Measurements from ENCODE around the gene TBC1D14.

Gene TBC1D14

DNA sequence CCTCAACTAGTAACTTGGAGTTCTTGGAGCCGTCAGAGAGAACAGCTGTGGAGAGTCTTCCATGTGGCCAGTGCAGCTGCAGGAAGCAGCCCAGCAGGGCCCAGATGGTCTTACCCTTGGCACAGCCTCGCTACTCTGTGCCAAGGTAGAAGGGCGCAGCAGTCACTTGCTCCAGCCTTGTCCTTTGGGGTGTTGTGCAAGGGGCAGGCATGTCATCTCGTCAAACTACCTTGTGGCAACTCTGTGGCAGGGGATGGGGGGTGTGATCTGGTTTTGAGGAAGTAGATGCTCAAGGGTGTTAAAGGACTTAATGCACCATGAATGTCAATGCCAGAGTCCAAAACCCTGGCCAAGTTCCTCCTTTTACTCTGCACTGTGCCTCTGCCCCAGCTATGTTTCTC lies 34.2 kb upstream of the TBC1D14 start:
- H3K27ac ChIP-seq: no peak overlapping the region
- TF ChIP-seq, protein P1, sequence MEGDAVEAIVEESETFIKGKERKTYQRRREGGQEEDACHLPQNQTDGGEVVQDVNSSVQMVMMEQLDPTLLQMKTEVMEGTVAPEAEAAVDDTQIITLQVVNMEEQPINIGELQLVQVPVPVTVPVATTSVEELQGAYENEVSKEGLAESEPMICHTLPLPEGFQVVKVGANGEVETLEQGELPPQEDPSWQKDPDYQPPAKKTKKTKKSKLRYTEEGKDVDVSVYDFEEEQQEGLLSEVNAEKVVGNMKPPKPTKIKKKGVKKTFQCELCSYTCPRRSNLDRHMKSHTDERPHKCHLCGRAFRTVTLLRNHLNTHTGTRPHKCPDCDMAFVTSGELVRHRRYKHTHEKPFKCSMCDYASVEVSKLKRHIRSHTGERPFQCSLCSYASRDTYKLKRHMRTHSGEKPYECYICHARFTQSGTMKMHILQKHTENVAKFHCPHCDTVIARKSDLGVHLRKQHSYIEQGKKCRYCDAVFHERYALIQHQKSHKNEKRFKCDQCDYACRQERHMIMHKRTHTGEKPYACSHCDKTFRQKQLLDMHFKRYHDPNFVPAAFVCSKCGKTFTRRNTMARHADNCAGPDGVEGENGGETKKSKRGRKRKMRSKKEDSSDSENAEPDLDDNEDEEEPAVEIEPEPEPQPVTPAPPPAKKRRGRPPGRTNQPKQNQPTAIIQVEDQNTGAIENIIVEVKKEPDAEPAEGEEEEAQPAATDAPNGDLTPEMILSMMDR (conservative IDR thresholded peaks at IDR 0.05): no peak
- TF ChIP-seq ZFX (IDR thresholded peaks at IDR 0.05): no peak

DNA sequence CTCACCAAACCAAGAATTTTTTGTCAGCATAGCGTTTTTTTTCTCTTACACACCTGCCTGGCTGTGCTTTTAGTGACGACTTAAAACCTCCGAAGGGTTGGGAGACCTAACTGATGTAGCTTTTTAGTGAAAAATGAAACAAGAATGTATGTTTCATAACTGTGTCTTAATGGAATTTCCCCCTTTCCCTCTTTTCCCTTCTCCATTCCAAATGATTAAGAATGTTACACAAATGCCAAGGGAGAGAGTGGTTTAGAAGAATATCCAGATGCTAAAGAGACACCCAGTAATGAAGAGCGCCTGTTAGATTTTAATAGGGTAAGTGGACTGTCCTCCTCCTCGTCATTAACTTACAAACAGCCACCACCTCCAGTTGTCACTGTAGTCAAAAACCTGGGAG lies 33.2 kb upstream of the TBC1D14 start:
- no peak overlapping the region for H3K27ac ChIP-seq

DNA sequence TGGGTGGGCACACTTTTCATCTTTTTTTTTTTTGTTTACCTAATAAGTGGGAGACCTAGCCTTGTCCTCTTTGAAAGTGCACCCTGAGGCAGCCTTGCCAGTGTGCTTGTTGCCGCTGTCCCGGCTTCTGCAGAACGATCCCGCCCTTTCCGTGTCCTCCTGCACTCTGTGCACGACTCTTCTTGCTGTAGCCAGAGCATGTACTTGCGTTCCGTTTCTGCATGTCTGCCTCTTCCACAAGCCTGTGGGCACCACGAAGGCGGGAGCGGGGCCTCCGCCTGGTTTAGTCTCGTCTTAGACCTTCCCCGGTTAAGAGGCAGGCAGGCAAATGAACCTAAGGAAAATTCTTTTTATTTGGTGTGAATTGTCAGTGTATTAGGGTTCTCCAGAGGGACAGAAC lies 32.6 kb upstream of the TBC1D14 start:
- no peak overlapping the region for H3K27ac ChIP-seq
- no peak for TF ChIP-seq ZFX (IDR thresholded peaks at IDR 0.05)
- TF ChIP-seq, protein P1 (conservative IDR thresholded peaks at IDR 0.05): no peak

More for the DNA sequence above, 33.2 kb upstream of the TBC1D14 start:
- TF ChIP-seq ZFX (IDR thresholded peaks at IDR 0.05): no peak
- TF ChIP-seq, protein P1 (conservative IDR thresholded peaks at IDR 0.05): no peak

DNA sequence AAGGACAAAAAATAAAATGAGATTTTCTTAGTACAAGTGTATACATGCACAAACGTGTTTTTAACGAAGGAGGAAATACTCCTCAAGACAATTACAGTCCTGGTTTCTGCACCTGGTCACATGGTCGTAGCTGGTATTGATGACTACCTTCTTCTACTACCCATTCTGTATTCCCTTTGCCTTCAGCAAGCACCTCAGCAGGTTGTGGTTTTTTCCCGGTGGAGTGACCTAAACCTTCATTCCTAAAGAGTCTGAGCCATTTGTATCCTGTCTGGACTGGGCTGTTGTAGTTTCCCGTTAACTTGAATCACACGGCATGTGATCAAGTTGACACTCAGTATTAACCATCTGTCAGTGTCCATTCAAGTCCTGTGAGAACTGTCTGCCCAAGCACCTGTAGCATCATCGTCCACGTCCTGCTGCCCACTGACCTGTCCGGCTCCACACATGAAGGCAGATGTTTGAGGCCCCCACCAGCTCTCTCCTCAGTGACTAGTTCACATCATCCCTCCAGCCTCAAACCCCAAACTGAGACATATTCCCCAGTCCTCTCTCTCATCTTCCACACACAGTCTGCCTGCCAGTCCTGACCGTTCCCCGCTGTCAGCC lies 31.1 kb upstream of the TBC1D14 start:
- no peak overlapping the region for H3K27ac ChIP-seq

DNA sequence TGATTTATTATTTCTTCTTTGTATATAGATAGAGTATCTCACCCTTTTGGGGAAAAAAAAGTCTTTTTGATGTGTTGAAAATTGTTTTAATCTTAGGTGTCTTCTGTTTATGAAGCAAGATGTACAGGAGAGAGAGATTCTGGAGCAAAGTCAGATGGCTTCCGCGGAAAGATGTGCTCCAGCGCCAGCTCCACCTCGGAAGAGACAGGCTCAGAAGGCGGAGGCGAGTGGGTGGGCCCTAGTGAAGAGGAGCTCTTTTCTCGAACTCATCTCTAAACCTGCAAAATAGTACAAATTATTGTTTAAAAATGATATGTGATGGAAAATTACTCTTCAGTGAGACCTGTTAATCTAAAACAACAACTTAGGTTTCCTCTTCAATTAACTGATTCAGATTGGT lies 28.9 kb upstream of the TBC1D14 start:
- TF ChIP-seq ZFX (IDR thresholded peaks at IDR 0.05): no peak
- TF ChIP-seq, protein P1 (conservative IDR thresholded peaks at IDR 0.05): no peak
- H3K27ac ChIP-seq: no peak overlapping the region

More for the DNA sequence above, 31.1 kb upstream of the TBC1D14 start:
- TF ChIP-seq, protein P1 (conservative IDR thresholded peaks at IDR 0.05): no peak
- TF ChIP-seq ZFX (IDR thresholded peaks at IDR 0.05): no peak

DNA sequence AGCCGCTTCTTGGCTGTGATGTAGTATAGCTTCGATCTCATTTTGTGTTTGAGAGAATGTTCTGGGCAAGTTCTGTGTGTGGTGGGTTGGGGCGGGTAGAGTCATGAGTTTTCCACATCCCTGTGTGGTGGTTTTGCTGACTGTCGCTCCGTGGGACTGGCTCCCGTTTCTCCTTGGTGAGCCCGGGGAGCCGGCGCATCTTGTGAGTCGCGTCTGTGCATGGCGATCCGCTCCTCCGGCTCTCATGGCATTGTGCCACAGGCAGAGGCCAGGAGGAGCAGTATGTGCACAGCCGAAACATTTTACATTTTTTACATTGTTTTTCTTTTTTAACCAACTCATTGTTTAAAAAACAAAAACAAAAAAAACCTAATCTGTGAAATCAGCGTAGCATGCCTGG lies 27.7 kb upstream of the TBC1D14 start:
- no peak for TF ChIP-seq ZFX (IDR thresholded peaks at IDR 0.05)
- TF ChIP-seq, protein P1 (conservative IDR thresholded peaks at IDR 0.05): no peak
- H3K27ac ChIP-seq: no peak overlapping the region

DNA sequence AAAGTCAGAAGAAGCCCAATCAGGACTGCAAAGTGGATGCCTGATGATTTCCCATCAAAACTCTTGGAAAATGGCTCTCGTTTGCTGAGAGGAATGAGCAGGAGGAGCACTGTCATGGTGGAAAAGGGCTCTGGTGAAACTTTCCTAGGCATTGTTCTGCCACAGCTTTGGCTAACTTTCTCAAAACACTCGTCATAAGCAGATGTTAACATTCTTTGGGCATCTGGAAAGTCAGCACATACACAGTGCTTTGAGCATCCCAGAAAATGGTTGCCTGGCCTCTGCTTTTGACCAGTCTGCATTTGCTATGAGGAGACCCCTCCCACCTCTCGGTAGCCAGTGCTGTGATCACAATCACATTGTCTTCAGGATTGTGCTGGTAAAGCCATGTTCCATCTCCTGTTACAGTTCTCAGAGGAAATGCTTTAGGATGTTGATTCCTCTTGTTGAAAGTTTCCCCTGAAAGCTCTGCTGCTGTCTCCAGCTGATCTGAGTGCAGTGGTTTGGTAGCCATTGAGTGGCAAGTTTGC lies 25.2 kb upstream of the TBC1D14 start:
- TF ChIP-seq, protein P1 (conservative IDR thresholded peaks at IDR 0.05): no peak
- no peak for TF ChIP-seq ZFX (IDR thresholded peaks at IDR 0.05)
- no peak overlapping the region for H3K27ac ChIP-seq
